OCI-LY7 (cell line): ENCODE results near the gene RAB8B. TPM values are rescaled to one million over a fixed set of nuclear protein-coding genes. Genes with fewer than 3 reads are reported as not detected.

Experiments
- BruUV-seq: library from RNA; stranded (reverse); fragments of 400-500 nt; replicated peaks from 2 replicates; lab custom pipeline; 2021; lab: Mats Ljungman, UMichigan
- CTCF ChIA-PET: fragments of 300-600 bp; sonication (Branson Sonifier 250); formaldehyde crosslinking; loops from one replicate; lab custom pipeline; 2022; ENCODE audit warnings: antibody characterized with exemption; ENCODE audit not compliant: unreplicated experiment; lab: Charles Lee
- POLR2A ChIA-PET: fragments of 300-600 bp; sonication (Branson Sonifier 250); formaldehyde crosslinking; loops from one replicate; lab custom pipeline; 2022; ENCODE audit warnings: antibody characterized with exemption; lab: Charles Lee
- DNase-seq: peaks from one replicate; pipeline ENCODE4 v3.0.0-alpha.2; 2015; ENCODE audit warnings: low spot score
- H2AFZ ChIP-seq: fragments of 200-600 bp; sonication (generic), shearing (Covaris generic); 2 replicates; pipeline ENCODE4 v1.6.1; 2014; ENCODE audit warnings: mild to moderate bottlenecking, antibody characterized with exemption, low read length, moderate library complexity
- H3K27ac ChIP-seq: fragments of 200-600 bp; sonication (generic); 2 replicates; pipeline ENCODE4 v1.5.1; 2014; ENCODE audit warnings: mixed run types, low read depth, mild to moderate bottlenecking, moderate library complexity, low read length, inconsistent platforms; ENCODE audit not compliant: poor library complexity, severe bottlenecking
- H3K36me3 ChIP-seq: fragments of 200-600 bp; sonication (generic); 2 replicates; pipeline ENCODE4 v1.6.1; 2014; ENCODE audit warnings: mild to moderate bottlenecking, antibody characterized with exemption, low read length, moderate library complexity, mixed read lengths; ENCODE audit not compliant: insufficient read depth
- H3K4me1 ChIP-seq: fragments of 200-600 bp; sonication (generic); 2 replicates; pipeline ENCODE4 v1.5.1; 2014; ENCODE audit warnings: mild to moderate bottlenecking, low read length; ENCODE audit not compliant: insufficient read depth, poor library complexity, severe bottlenecking
- H3K4me2 ChIP-seq: fragments of 200-600 bp; sonication (generic); 2 replicates; pipeline ENCODE4 v1.6.1; 2014; ENCODE audit warnings: mild to moderate bottlenecking, low read length
- H3K4me3 ChIP-seq: fragments of 200-600 bp; sonication (generic); 2 replicates; pipeline ENCODE4 v1.5.1; 2014; ENCODE audit warnings: mild to moderate bottlenecking, low read depth, low read length; ENCODE audit not compliant: poor library complexity, severe bottlenecking
- H3K79me2 ChIP-seq: fragments of 200-600 bp; sonication (generic); 2 replicates; pipeline ENCODE4 v1.6.1; 2016; ENCODE audit warnings: low read depth, mild to moderate bottlenecking, low read length, moderate library complexity, mixed read lengths; ENCODE audit not compliant: insufficient read depth
- H3K9me2 ChIP-seq: fragments of 200-600 bp; sonication (generic); 2 replicates; pipeline ENCODE4 v1.6.1; 2016; ENCODE audit warnings: mild to moderate bottlenecking, low read length, mixed read lengths; ENCODE audit not compliant: insufficient read depth
- H3K9me3 ChIP-seq: fragments of 200-600 bp; sonication (generic); 2 replicates; pipeline ENCODE4 v1.6.1; 2014; ENCODE audit warnings: mild to moderate bottlenecking, mixed run types, low read length, mixed read lengths
- H4K20me1 ChIP-seq: fragments of 200-600 bp; sonication (generic); 2 replicates; pipeline ENCODE4 v1.6.1; 2014; ENCODE audit warnings: mild to moderate bottlenecking, antibody characterized with exemption, low read length, moderate library complexity, mixed read lengths; ENCODE audit not compliant: insufficient read depth
- EZH2phosphoT487 ChIP-seq: fragments of 200-600 bp; sonication (generic); IDR thresholded peaks from 2 replicates; pipeline ENCODE4 v1.6.1; 2018; ENCODE audit warnings: low read depth, borderline replicate concordance, mild to moderate bottlenecking, mixed run types, antibody characterized with exemption, low read length, moderate library complexity, mixed read lengths
- intact Hi-C: fragments of 100-400 bp; cut with micrococcal nuclease; formaldehyde crosslinking; loops from one replicate; pipeline ENCODE4 v1.10.0; 2022; ENCODE audit not compliant: unreplicated experiment
- total RNA-seq, 2 experiments: library from RNA; depleted of rRNA in 1 of 2; stranded (reverse); fragments of >200 nt in 1 of 2; shearing (Covaris generic) in 1 of 2; gene quantifications; 2 replicates each; pipeline ENCODE4 v1.2.3, GENCODE V29; 2014 to 2022
- TF ChIP-seq, protein P1 (sequence below): fragments of 200-600 bp; sonication (generic); conservative IDR thresholded peaks from 2 replicates; pipeline ENCODE4 v1.5.1; 2014; ENCODE audit warnings: mild to moderate bottlenecking, antibody characterized with exemption, low read length, moderate library complexity, mixed read lengths

RAB8B gene
- total RNA-seq, 2 experiments from 2014 or later, result 4.9 to 18.6 TPM

DNA sequence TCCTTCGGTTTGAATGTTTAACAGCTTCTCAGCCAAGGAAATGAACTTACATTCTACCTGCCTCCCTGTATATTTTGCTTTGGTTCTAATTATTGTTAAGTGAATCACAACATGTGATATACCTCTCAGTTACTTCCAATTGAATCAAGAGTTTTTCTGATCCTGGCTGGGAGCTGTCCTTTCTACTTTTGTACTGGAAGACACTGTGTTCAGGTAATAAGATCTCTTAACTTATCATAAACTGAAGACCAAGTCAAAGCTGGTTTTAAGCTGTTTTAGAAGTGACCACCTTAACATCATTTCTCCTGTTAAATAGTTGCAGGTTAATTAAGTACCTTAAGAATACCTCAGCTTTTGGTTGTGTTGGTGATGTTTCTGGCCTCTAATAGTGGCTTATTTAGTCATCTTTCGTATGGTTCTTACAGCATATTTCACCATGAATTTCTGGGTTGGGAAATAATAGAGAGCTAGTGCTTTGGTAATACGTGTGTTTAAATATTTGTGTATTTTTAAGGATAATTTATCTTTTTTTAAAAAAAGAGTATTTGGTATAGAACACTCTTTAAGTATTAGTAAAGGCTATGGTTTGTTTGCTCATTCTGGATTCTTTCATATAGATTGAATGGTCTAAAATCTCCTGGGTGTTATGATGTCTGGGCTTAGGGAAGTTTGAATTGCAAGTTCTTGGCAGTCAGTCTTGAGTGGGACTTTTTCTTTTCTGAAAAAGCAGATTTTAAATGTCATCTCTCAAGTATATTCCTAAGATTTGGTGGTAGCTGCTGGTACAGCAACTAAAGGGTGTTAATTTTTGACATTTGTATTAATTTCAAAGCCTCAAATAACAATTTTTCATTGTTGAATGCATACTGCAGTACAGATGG, 1.6 kb downstream of the RAB8B start:
- Histone ChIP-seq H3K27ac (peak overlapping the region; percentile 93), H2AFZ (no peak overlapping the region; the same call in 1 of the 2 replicates), H3K4me3 (peak overlapping the region; percentile 79), H3K9me2 (no peaks in the 10 kb centered on the region), H3K79me2 (peaks cover 63% of the 10 kb centered on the region), H3K9me3 (no peaks in the 10 kb centered on the region), H3K4me2 (peak overlapping the region; percentile 89), H3K4me1 (peaks cover 64% of the 10 kb centered on the region), H3K36me3 (no peaks in the 10 kb centered on the region), H4K20me1 (no peaks in the 10 kb centered on the region)
- DNase-seq, result no peak
- ChIA-PET CTCF (interaction anchor here (0.7 kb wide), 1 partner anchor 12 kb away, joined by 3 read pairs; no protein-coding TSS in a partner anchor), POLR2A (interaction anchor here (0.6 to 2.5 kb wide), 14 partner anchors 12 to 306 kb away, joined by 3 to 13 read pairs (median 4); partner anchors contain the start of genes APH1B and RPS27L)
- no TSS peak for BruUV-seq
- intact Hi-C loops, result loop anchor here (2.0 to 10.0 kb wide), 2 partner anchors 86 to 314 kb away; partner anchors contain the start of genes APH1B and USP3
- TF ChIP-seq, protein P1, sequence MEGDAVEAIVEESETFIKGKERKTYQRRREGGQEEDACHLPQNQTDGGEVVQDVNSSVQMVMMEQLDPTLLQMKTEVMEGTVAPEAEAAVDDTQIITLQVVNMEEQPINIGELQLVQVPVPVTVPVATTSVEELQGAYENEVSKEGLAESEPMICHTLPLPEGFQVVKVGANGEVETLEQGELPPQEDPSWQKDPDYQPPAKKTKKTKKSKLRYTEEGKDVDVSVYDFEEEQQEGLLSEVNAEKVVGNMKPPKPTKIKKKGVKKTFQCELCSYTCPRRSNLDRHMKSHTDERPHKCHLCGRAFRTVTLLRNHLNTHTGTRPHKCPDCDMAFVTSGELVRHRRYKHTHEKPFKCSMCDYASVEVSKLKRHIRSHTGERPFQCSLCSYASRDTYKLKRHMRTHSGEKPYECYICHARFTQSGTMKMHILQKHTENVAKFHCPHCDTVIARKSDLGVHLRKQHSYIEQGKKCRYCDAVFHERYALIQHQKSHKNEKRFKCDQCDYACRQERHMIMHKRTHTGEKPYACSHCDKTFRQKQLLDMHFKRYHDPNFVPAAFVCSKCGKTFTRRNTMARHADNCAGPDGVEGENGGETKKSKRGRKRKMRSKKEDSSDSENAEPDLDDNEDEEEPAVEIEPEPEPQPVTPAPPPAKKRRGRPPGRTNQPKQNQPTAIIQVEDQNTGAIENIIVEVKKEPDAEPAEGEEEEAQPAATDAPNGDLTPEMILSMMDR, result no peak
- no peak for TF ChIP-seq EZH2phosphoT487

DNA sequence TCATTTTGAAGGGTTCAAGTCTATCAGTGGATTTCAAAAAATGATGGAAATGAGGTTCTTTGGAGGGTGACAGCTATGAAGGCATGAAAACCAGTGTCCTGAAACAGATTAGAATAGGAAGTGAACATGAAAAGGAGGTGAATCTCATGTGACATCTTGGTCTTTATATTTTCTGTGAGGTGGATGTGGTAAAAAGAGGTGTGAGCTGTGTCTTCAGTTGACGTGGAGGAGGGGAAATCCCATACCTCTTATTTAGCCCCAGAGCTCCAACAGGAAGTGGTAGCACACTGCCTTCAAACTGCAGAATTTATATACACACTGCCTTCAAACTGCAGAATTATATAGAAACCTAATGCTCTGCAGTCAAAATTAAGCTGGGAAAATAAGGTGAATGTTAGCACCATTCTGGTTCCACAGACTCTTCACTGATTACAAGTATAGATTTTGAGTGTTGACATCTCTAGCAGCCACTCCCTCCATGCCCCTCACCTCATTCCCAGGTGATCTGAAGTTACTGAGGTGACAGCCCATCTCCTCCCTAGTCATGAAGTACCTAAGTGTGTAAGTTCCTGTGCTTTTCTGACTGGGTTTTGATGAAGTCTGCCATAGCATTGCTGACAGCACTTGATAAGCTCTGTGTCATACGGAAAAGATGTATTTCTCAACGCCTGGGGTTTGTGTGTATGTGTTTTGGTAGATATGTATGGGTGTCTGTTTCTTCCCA, 2.7 kb downstream of the RAB8B start:
- TSS peak; percentile 14 for BruUV-seq
- peak overlapping the region; percentile 89 for H3K4me2 ChIP-seq
- H3K9me2 ChIP-seq, result no peaks in the 10 kb centered on the region
- no peaks in the 10 kb centered on the region for H4K20me1 ChIP-seq
- CTCF ChIA-PET, result interaction anchor here (0.5 to 0.7 kb wide), 2 partner anchors 11 to 87 kb away, joined by 3 to 5 read pairs; no protein-coding TSS in a partner anchor
- H3K79me2 ChIP-seq, result peaks cover 73% of the 10 kb centered on the region
- peaks cover 72% of the 10 kb centered on the region for H3K4me1 ChIP-seq
- peak; percentile 84 for DNase-seq
- TF ChIP-seq EZH2phosphoT487, result no peak
- TF ChIP-seq, protein P1, result no peak
- no peaks in the 10 kb centered on the region for H3K36me3 ChIP-seq
- H2AFZ ChIP-seq, result peak overlapping the region; percentile 30; the same call in 1 of the 2 replicates
- peak overlapping the region; percentile 79 for H3K4me3 ChIP-seq
- intact Hi-C loops, result loop anchor here (2.0 to 10.0 kb wide), 2 partner anchors 85 to 313 kb away; partner anchors contain the start of genes APH1B and USP3
- no peaks in the 10 kb centered on the region for H3K9me3 ChIP-seq
- POLR2A ChIA-PET, result interaction anchor here (0.6 to 2.5 kb wide), 16 partner anchors 11 to 305 kb away, joined by 3 to 13 read pairs (median 3); partner anchors contain the start of genes APH1B and RPS27L
- peak overlapping the region; percentile 93 for H3K27ac ChIP-seq
